Stimulated activated memory B cell treated with anti-CD40 and anti-IgM and Interleukin-4, amounts not matched to agents 10 μg/mL and 1 μg/mL and 100 μg/mL, for 72 hours (primary cell): Measurements from ENCODE around the gene TEF.
"Not testable (repeated sequence)": the region's sequence is repeated elsewhere in the genome, so short reads cannot be mapped to it uniquely, and the experiment has no call there.

ENCODE experiments used
- ATAC-seq: fragments of 150-1000 bp; cut with Tn5 transposase; 2 replicates; pipeline ENCODE4 v1.10.0; 2021
- H3K27ac Mint-ChIP-seq: one replicate; pipeline ENCODE4 v1.8.0; 2022; ENCODE audit warnings: mild to moderate bottlenecking, mixed read lengths
- H3K27me3 Mint-ChIP-seq: one replicate; pipeline ENCODE4 v1.8.0; 2022; ENCODE audit warnings: mixed read lengths
- H3K36me3 Mint-ChIP-seq: one replicate; pipeline ENCODE4 v1.8.0; 2022; ENCODE audit warnings: mixed read lengths
- H3K4me1 Mint-ChIP-seq: one replicate; pipeline ENCODE4 v1.8.0; 2022; ENCODE audit warnings: mixed read lengths
- H3K4me3 Mint-ChIP-seq: one replicate; pipeline ENCODE4 v1.8.0; 2022; ENCODE audit warnings: mild to moderate bottlenecking, moderate library complexity, mixed read lengths
- H3K9me3 Mint-ChIP-seq: one replicate; pipeline ENCODE4 v1.8.0; 2022; ENCODE audit warnings: mixed read lengths

The TEF gene

GRCh38 chr22:41415554-41415953, 33.8 kb downstream of the TEF start:
- H3K4me3 Mint-ChIP-seq = peak overlapping the region; percentile 98
- H3K27me3 Mint-ChIP-seq = no peaks in the 10 kb centered on the region
- no peak for ATAC-seq
- peak overlapping the region; percentile 94 for H3K27ac Mint-ChIP-seq
- peaks cover 5% of the 10 kb centered on the region for H3K36me3 Mint-ChIP-seq
- H3K4me1 Mint-ChIP-seq = peaks cover 50% of the 10 kb centered on the region
- H3K9me3 Mint-ChIP-seq = no peaks in the 10 kb centered on the region

- H3K27ac Mint-ChIP-seq = peak overlapping the region; percentile 63
- H3K4me3 Mint-ChIP-seq = no peak overlapping the region
- H3K27me3 Mint-ChIP-seq = no peaks in the 10 kb centered on the region
- no peak for ATAC-seq
- H3K9me3 Mint-ChIP-seq = no peaks in the 10 kb centered on the region
- peaks cover 5% of the 10 kb centered on the region for H3K36me3 Mint-ChIP-seq
- peaks cover 38% of the 10 kb centered on the region for H3K4me1 Mint-ChIP-seq
Observed at GRCh38 chr22:41417622-41418390, 36.1 kb downstream of the TEF start.

- no peaks in the 10 kb centered on the region for H3K27me3 Mint-ChIP-seq
- peaks cover 9% of the 10 kb centered on the region for H3K36me3 Mint-ChIP-seq
- peak overlapping the region; percentile 63 for H3K27ac Mint-ChIP-seq
- H3K4me1 Mint-ChIP-seq = peaks cover 47% of the 10 kb centered on the region
- no peak for ATAC-seq
- no peaks in the 10 kb centered on the region for H3K9me3 Mint-ChIP-seq
- H3K4me3 Mint-ChIP-seq = no peak overlapping the region
Observed at GRCh38 chr22:41418717-41419116, 37.0 kb downstream of the TEF start.

DNA sequence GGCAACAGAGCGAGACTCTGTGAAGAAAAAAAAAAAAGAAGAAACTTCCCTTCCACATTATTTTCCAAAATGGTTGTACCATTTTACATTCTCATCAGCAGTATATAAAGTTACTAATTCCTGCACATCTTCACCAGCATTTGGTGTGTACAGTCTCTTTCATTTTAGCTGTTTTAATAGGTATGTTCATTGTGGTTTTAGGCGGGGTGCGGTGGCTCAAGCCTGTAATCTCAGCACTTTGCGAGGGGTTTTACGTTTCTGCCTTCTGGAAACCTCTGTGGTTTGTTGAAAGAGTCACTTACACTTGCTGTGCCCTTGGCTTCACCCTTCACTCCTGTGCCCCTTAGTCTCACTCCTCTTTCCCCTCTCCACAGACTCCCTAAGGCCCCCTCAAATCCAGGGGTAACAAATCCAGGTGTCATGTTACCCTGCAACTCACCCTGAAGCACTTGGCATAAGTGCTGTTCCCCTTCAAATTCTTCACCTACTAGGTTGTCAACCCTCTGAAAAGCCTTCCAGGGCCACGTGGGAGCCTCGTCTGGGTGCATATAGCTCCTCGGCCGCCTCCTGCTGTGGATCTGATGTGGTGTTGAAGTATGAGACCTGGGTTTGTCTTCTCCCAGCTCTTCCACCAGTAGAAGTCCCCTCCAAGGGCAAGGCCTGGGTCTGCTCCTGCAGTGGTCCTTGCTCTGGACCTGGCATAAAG, 44.1 kb downstream of the TEF start:
- peak; percentile 73 for ATAC-seq
- H3K4me1 Mint-ChIP-seq = peaks cover 43% of the 10 kb centered on the region
- peak overlapping the region; percentile 27 for H3K4me3 Mint-ChIP-seq
- no peaks in the 10 kb centered on the region for H3K27me3 Mint-ChIP-seq
- H3K9me3 Mint-ChIP-seq = no peaks in the 10 kb centered on the region
- H3K27ac Mint-ChIP-seq = peak overlapping the region; percentile 79
- peaks cover 37% of the 10 kb centered on the region for H3K36me3 Mint-ChIP-seq

DNA sequence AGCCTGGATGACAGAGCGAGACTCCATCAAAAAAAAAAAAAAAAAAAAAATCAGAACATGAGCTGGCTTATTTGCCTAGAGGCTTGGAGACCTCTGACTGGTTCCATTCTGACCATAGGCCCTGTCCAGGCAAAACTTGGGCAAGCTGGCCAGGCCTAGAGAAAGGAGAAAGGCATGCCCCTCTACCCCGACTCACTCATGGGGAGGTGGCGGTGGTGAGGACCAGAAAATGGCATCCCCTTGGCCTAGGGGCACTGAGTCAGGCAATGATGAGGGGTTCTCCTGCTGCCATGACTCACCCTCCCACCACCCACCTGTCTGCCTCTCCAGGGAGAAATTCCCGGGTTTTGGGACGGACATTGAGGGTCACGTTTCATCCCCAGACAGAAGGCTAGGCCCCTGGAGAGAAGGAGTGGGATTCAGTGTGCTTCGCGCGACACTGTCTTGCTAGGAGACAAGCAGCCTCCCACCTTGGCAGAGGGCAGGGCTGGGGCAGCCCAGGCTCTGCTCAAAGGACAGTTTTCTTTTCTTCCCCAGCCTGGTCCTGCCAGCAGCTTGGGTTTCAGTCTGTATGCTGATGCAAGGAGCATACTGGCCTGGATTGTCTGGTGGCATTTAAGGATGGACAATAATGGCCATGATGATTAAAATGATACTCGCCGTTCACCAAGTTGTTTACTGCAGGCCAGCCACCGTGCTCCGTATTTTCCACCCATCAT, 47.6 kb downstream of the TEF start:
- no peak overlapping the region for H3K4me3 Mint-ChIP-seq
- H3K4me1 Mint-ChIP-seq = peaks cover 39% of the 10 kb centered on the region
- no peaks in the 10 kb centered on the region for H3K9me3 Mint-ChIP-seq
- no peaks in the 10 kb centered on the region for H3K27me3 Mint-ChIP-seq
- H3K36me3 Mint-ChIP-seq = peaks cover 38% of the 10 kb centered on the region
- no peak overlapping the region for H3K27ac Mint-ChIP-seq
- ATAC-seq = no peak

GRCh38 chr22:41429951-41430332, 48.2 kb downstream of the TEF start:
- H3K36me3 Mint-ChIP-seq = peaks cover 38% of the 10 kb centered on the region
- H3K4me1 Mint-ChIP-seq = peaks cover 45% of the 10 kb centered on the region
- no peak overlapping the region for H3K27ac Mint-ChIP-seq
- H3K27me3 Mint-ChIP-seq = no peaks in the 10 kb centered on the region
- no peak overlapping the region for H3K4me3 Mint-ChIP-seq
- no peaks in the 10 kb centered on the region for H3K9me3 Mint-ChIP-seq
- ATAC-seq = no peak

GRCh38 chr22:41431656-41432055, 49.9 kb downstream of the TEF start:
- H3K27ac Mint-ChIP-seq = peak overlapping the region; percentile 33
- H3K27me3 Mint-ChIP-seq = no peaks in the 10 kb centered on the region
- no peak overlapping the region for H3K4me3 Mint-ChIP-seq
- ATAC-seq = no peak
- H3K9me3 Mint-ChIP-seq = no peaks in the 10 kb centered on the region
- H3K36me3 Mint-ChIP-seq = peaks cover 43% of the 10 kb centered on the region
- H3K4me1 Mint-ChIP-seq = peaks cover 47% of the 10 kb centered on the region

- Mint-ChIP-seq H3K36me3 (peaks cover 44% of the 10 kb centered on the region), H3K4me1 (peaks cover 50% of the 10 kb centered on the region)
- H3K9me3 Mint-ChIP-seq, H3K27ac Mint-ChIP-seq, H3K4me3 Mint-ChIP-seq, H3K27me3 Mint-ChIP-seq, ATAC-seq: not testable (repeated sequence)
Observed at GRCh38 chr22:41433480-41433879, 51.7 kb downstream of the TEF start.

DNA sequence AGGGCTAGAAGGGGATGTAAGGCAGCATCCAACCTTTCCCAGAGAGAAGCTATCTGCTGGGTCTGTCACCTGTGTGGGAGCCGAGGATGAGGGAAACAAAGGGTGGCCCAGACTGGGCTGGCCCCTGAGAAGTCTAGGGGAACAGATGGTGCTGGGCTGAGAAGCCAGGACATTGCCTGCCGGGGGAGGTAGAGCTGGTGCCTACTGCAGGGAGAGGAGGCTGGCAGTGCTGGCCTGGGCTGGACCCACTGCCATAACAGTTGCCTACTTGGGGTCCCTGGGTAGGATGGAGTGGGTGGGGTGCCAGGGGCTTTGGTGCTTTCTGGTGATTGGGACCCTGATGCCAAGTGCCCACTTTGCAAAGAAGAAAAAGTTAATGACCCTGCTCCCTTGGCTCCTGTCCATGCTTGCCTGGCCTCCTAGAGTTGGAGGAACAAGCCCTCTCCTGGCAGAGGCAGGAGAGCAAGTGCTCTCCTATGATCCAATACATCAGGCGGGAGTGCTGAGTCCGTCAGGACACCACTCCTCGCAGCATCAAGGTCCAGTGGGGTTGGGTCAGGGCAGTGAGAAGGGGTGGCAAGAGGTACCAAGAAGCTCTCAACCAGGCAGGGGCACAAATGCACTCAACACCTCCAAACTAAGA, 52.7 kb downstream of the TEF start:
- not testable (repeated sequence) for ATAC-seq, H3K27me3 Mint-ChIP-seq, H3K9me3 Mint-ChIP-seq, H3K4me3 Mint-ChIP-seq
- peaks cover 44% of the 10 kb centered on the region for H3K36me3 Mint-ChIP-seq
- H3K4me1 Mint-ChIP-seq = peaks cover 60% of the 10 kb centered on the region
- H3K27ac Mint-ChIP-seq = peak overlapping the region; percentile 58

- H3K36me3 Mint-ChIP-seq = peaks cover 35% of the 10 kb centered on the region
- no peak for ATAC-seq
- no peaks in the 10 kb centered on the region for H3K9me3 Mint-ChIP-seq
- no peak overlapping the region for H3K4me3 Mint-ChIP-seq
- no peaks in the 10 kb centered on the region for H3K27me3 Mint-ChIP-seq
- H3K27ac Mint-ChIP-seq = peak overlapping the region; percentile 58
- peaks cover 68% of the 10 kb centered on the region for H3K4me1 Mint-ChIP-seq
Observed at GRCh38 chr22:41435560-41435959, 53.8 kb downstream of the TEF start.

GRCh38 chr22:41436322-41437113, 54.8 kb downstream of the TEF start:
- H3K4me1 Mint-ChIP-seq = peaks cover 61% of the 10 kb centered on the region
- no peaks in the 10 kb centered on the region for H3K27me3 Mint-ChIP-seq
- peaks cover 25% of the 10 kb centered on the region for H3K36me3 Mint-ChIP-seq
- ATAC-seq = no peak
- H3K4me3 Mint-ChIP-seq = no peak overlapping the region
- H3K9me3 Mint-ChIP-seq = no peaks in the 10 kb centered on the region
- peak overlapping the region; percentile 58 for H3K27ac Mint-ChIP-seq

DNA sequence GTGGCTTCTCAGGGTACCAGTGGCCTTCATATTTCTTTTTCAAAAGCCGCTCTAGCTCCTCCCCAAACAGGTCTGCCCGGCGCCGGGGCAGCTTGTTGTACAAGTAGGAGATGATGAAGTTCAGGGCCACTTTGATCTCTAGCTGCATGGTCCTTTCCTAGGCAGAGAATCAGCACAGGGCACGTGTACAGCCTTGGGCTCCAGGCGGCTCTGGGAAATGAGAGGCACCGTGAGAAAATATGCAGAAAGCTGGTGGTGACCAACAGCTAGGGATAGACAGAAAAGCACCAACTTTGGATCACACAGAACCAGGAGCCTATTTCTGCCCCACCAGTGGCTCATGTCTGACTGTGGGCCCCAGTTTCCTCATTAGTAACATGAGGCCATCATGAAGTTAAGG, 55.5 kb downstream of the TEF start:
- Mint-ChIP-seq H3K9me3 (no peaks in the 10 kb centered on the region), H3K27me3 (no peaks in the 10 kb centered on the region), H3K4me3 (no peak overlapping the region), H3K36me3 (peaks cover 22% of the 10 kb centered on the region), H3K27ac (no peak overlapping the region), H3K4me1 (peaks cover 64% of the 10 kb centered on the region)
- ATAC-seq = no peak

- not testable (repeated sequence) for H3K4me3 Mint-ChIP-seq, ATAC-seq, H3K27me3 Mint-ChIP-seq, H3K9me3 Mint-ChIP-seq
- Mint-ChIP-seq H3K36me3 (peaks cover 33% of the 10 kb centered on the region), H3K4me1 (peaks cover 69% of the 10 kb centered on the region), H3K27ac (peak overlapping the region; percentile 76)
Observed at GRCh38 chr22:41440511-41440910, 58.8 kb downstream of the TEF start.

DNA sequence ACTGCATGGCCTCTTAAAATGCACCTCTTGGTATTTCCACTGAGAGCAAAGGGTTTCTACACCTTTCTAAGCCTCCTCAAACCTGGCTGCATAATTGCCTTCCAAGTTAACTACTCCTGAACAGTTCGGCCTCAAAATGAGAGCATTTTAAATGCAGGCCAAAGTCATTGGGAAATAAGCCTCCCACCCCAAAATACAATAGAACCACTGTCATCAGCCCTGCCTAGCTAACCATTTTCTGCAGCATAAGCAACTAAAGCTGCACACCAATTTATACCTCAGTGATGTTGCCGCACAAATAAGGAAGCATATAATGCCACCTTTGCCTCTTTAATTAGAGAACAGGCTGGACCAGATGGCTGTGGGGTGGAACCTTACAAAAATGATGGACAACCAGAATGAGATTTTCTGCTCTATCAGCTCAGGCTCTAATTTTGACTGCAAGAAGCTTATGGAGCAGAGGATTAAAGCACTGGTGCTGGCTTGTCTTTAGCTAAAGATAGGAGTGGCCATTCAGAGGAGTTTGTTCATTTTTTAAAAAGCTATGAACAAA, 60.6 kb downstream of the TEF start:
- Mint-ChIP-seq H3K4me1 (peaks cover 53% of the 10 kb centered on the region), H3K27me3 (no peaks in the 10 kb centered on the region), H3K9me3 (no peaks in the 10 kb centered on the region), H3K4me3 (no peak overlapping the region), H3K36me3 (peaks cover 23% of the 10 kb centered on the region), H3K27ac (no peak overlapping the region)
- no peak for ATAC-seq
